HG03342 (cell line): ENCODE results near the gene NUMBL.
"Not testable (repeated sequence)": the region's sequence is repeated elsewhere in the genome, so short reads cannot be mapped to it uniquely, and the experiment has no call there.

Experiments used
- ATAC-seq: cut with Tn5 transposase; IDR thresholded peaks from one replicate; pipeline ENCODE4 v1.9.1; 2021; ENCODE audit warnings: mild to moderate bottlenecking, moderate library complexity; ENCODE audit not compliant: unreplicated experiment

The NUMBL gene

GRCh38 chr19:40633207-40633606 lies 57.2 kb downstream of the NUMBL start:
- ATAC-seq: no peak

GRCh38 chr19:40632311-40633036 lies 58.0 kb downstream of the NUMBL start:
- ATAC-seq: no peak

GRCh38 chr19:40630571-40631160 lies 59.8 kb downstream of the NUMBL start:
- ATAC-seq: no peak

GRCh38 chr19:40629346-40629745 lies 61.1 kb downstream of the NUMBL start:
- ATAC-seq: no peak

- no peak for ATAC-seq
These were observed 62.8 kb downstream of the NUMBL start for GRCh38 chr19:40627486-40628279.

GRCh38 chr19:40626918-40627317 lies 63.5 kb downstream of the NUMBL start:
- no peak for ATAC-seq

- ATAC-seq: no peak
These were observed 64.9 kb downstream of the NUMBL start for GRCh38 chr19:40625406-40626120.

- not testable (repeated sequence) for ATAC-seq
These were observed 65.9 kb downstream of the NUMBL start for GRCh38 chr19:40624369-40625153.

GRCh38 chr19:40623403-40624251 lies 66.8 kb downstream of the NUMBL start:
- ATAC-seq: no peak

GRCh38 chr19:40622773-40623075 lies 67.7 kb downstream of the NUMBL start:
- ATAC-seq: no peak

GRCh38 chr19:40621966-40622772 lies 68.3 kb downstream of the NUMBL start:
- no peak for ATAC-seq

GRCh38 chr19:40621283-40621682 lies 69.2 kb downstream of the NUMBL start:
- ATAC-seq: no peak

GRCh38 chr19:40620161-40620485 lies 70.3 kb downstream of the NUMBL start:
- no peak for ATAC-seq

- ATAC-seq: no peak
These were observed 70.9 kb downstream of the NUMBL start for GRCh38 chr19:40619333-40620160.

- no peak for ATAC-seq
These were observed 72.5 kb downstream of the NUMBL start for GRCh38 chr19:40617961-40618360.

GRCh38 chr19:40616941-40617340 lies 73.5 kb downstream of the NUMBL start:
- ATAC-seq: no peak

- no peak for ATAC-seq
These were observed 74.3 kb downstream of the NUMBL start for GRCh38 chr19:40616178-40616577.
